GM18505 (cell line): ENCODE data around the gene LRMDA.

ENCODE experiments used
- ATAC-seq: cut with Tn5 transposase; IDR thresholded peaks from one replicate; pipeline ENCODE4 v1.9.1; 2021; ENCODE audit not compliant: unreplicated experiment
- POLR2A ChIP-seq: IDR thresholded peaks from 4 replicates; pipeline ENCODE4 v1.6.1; 2011; ENCODE audit warnings: borderline replicate concordance; ENCODE audit not compliant: insufficient read depth, insufficient read length; ENCODE audit errors: extremely low read depth

The LRMDA gene

DNA sequence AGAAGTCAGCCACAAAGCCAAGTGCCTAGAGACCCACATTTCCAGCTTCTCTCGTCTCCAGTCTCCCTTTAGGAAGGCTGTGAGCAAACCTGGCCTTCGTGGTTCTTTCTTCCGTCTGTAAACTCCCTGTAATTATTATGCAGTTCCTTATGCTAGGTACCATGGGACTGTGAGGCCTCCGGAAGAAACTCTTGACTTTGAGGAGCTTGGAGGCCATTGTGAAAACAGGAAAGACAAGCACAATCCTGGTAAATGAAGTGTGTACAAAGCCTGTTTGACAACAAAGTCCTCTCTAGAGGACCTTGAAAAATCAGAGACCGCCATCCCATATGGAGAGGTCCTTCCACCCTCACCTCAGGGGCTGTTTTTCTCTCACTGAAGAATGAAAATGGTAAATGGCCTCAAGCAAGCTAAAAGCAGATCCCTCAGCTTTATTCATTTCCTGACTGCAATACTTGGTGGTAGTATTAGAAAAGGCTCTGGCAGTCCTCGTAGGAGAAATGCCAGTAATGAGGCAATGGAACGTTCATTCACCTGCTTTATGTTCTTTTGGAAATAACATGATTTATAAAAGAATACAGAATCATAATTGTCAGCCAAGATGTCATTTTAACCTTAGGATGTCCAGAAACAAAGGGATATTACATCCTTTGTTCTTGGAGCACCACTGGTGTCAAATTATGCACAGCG, 926.4 kb downstream of the LRMDA start:
- TF ChIP-seq POLR2A = no peak
- ATAC-seq = no peak

DNA sequence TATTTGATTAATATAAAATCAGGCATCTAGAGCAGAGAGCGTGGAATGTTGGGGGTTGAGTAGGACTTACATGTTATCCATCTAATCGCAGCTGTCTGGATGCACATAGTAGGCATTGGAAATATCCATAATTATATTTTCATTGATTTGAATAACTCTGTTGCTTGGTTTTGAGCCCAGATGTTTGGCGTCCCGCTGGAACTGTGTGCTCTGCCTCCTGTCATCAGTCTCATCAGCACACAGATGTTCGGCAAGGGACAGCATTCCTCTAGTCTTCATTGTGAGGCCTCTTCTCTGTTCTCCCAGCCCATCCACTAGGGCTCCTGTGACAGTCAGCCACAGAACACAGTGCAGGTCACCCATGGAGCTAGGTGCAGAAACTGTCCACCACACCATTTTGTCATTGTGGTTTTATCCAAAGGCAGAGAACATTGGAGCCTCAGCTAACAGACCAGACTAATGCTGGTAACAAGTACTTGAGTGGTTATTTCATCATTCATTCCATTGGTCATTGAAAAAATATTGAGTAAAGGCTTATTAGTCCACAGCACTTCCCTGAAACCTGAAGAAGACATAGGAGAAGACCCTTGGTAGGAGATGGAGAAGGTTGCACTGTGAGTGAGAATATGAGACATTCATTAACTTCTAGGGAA, 927.4 kb downstream of the LRMDA start:
- no peak for ATAC-seq
- no peak for TF ChIP-seq POLR2A

DNA sequence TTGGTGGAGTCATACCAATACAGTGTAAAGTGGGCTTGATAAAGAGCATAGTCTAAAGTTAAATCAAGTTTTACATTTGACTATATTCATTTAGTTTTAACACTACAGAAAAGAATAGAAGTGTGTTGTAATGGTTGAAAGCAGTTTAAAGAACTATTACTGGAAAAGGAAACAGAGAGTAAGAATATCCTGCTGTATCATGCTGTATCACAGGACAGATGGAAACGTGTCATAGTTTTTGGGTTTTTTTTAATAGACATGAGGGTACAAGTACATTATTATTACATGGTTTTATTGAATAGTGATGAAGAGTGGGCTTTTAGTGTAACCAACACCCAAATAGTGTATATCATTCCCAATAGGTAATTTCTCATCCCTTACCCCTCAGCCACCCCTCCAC, 944.3 kb downstream of the LRMDA start:
- no peak for ATAC-seq
- no peak for TF ChIP-seq POLR2A

DNA sequence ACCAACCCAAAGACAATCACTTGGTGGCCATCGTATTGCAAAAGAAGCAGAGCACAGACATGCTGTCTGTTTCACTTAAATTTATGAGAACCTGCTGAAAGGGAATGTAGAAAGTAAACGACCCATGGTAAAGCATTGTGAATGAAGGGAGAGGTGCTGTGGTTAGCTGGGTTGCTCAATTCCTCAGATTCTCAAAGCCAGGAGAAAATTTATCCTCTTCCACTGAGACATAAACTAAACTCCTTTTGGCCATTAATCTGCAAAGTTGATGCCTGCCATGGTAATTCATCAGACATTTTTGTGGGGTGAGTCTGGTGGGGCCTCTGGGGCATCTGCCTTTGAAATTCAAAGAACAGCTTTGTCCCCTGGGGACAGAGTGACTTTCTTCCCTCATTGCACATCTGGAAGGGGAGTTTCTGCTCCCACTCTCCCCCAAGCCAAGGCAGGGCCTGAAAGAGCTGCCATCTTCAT, 951.0 kb downstream of the LRMDA start:
- no peak for TF ChIP-seq POLR2A
- ATAC-seq = no peak

DNA sequence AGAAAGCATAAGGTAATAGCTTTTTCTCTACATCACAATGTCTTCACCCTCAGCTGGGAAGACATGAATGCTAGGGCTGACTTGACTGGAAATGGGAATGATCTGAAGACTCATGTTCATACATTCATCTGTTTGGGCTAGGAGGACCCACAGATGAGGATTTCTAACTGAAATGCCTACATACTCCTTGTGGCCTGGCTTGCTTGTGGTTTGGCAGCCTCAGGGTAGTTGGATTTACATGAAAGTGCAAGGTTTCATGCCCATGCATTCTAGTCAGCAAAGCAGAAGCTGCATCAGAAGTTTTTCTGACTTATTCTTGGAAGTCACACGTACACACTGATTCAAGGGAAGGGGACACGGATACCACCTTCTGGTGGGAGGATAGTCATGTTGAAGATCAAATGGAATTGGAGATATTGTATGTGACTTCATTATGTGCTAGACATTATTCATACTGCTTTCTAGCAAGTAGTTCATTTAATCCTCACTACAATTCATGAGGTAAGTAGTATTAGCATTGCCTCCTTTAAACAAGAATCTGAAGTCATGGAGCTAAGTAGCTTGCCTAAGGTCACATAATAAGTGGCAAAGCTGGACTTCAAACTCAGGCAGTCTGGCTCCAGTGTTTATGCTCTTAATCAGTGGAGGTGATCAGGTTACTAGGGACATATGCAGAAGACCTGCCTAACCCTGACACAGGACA, 957.0 kb downstream of the LRMDA start:
- no peak for TF ChIP-seq POLR2A
- ATAC-seq = no peak

DNA sequence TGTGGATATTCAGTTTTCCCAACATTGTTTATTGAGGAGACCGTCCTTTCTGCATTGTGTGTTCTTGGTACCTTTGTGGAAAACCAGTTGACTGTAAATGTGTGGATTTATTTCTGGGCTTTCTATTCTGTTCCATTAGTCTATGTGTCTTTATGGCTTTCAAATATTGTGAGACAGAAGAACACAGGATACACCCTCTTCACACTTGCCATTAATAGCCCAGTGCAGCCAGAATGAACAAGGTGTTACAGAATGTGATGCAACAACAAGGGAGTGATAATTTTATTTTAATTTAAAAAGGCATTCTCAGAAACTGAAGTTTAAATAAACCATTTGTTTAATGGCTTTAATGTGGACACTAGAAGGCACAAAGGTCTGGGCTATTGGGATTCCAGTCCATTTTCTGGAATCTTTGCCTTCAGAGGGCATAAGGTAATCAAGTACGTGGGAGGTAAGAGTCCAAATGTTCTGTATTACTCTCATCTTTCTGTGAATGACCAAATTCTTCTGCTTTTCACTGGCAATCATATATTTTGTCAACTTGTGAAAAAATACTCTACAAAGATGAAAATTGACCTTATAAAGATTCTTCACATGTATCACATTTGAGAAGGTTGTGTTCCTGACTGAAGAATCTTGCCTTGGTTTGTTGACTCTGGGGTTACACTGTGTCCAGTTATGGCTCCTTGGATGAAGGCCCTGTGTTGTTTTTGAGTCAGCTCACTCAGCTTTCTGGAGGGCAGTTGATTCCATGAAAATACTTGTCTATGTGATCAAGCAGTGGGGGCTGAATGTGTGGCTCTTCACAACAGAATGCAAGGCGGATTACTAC, 962.7 kb downstream of the LRMDA start:
- no peak for TF ChIP-seq POLR2A
- ATAC-seq = no peak

DNA sequence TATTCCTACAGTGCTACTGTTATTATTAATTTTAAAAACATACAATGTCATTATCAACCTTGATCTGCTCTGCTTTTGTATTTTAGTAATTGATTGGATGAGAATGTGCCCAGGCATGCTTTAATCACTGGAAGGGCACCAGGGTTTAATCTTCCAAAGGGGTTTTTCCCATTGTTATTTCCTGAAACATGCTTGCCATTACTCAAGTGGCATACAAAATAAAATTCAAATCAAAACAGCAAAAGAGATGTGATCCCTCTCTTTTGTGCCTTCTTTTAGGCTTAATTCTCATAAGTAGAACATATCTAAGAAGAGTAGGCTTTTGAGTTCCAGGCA, 963.3 kb downstream of the LRMDA start:
- TF ChIP-seq POLR2A = no peak
- ATAC-seq = no peak

DNA sequence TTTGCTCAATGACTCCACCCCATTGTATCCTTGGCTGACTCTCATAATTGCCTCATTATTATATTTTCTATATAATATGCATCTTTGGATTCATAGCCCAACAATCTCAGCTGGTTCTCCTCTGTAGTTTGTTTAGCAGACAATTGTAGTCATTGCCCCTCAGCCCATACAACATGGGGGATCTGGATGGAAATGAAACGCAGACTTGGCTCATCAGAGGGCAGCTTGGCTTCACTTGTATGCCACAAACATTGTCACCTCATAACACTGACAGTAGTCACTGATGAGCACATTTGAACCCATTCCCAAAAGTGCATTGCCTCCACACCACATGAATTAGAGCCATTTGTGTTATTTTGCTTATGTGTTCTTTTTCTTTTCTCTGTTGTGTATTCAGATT, 963.8 kb downstream of the LRMDA start:
- no peak for ATAC-seq
- no peak for TF ChIP-seq POLR2A

DNA sequence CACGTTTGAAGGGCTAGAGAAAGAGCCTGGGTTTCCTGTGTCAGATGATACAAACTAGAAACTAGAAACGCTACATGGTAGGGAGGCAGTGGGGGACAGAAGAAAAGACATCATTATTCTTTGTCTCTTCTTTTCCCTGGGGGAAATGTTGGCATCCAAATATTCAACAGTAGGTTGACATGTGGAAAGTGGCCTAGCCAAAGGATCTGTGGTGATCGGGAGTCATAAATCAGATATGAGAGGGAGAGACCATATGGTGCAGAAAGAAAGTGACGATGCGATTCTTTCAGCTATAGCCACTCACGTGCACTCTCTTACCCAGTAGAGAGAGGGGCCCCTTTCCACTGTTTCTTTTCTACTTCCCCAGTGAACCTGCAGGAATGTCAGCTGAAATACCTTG, 964.7 kb downstream of the LRMDA start:
- no peak for ATAC-seq
- no peak for TF ChIP-seq POLR2A

DNA sequence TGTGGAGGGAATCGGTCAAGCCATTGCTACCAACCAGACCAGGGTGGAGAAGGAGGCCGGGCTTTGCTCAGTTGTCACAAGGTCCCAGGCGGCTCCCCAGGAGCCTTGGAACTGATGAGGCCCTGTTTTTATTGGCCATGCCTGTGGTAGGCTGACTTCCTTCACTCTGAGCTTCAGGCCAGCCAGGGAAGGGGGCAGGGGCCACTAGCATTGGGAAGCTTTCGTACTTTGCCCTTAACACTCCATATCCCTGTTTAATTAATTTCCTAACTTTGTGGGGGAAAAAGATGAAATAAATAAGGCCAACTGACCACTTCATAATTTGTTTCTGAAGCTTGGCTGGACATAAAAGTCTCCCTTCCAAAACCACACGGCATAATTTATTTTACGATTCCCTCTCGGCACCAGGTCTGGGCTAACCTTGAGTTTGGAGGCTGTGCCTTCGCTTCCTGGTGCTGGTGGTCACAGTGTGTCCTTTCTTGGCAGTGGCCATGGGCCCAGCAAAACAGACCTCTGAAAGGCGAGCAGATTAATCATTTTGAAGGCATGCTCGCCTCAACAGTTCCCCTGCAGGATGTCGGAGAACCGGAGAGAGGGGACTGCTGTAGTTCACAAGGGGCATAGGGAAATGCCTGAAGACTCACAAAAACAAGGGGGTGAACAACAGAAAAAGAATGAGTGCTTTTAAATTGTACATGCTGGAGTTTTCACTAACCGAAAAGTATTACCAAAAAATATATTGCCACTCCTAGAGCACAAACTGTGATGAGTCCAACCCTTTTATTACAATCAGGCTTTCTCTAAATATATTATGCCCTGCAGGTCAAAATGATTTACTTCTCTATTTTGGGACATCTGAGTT, 966.0 kb downstream of the LRMDA start:
- ATAC-seq = no peak
- no peak for TF ChIP-seq POLR2A

DNA sequence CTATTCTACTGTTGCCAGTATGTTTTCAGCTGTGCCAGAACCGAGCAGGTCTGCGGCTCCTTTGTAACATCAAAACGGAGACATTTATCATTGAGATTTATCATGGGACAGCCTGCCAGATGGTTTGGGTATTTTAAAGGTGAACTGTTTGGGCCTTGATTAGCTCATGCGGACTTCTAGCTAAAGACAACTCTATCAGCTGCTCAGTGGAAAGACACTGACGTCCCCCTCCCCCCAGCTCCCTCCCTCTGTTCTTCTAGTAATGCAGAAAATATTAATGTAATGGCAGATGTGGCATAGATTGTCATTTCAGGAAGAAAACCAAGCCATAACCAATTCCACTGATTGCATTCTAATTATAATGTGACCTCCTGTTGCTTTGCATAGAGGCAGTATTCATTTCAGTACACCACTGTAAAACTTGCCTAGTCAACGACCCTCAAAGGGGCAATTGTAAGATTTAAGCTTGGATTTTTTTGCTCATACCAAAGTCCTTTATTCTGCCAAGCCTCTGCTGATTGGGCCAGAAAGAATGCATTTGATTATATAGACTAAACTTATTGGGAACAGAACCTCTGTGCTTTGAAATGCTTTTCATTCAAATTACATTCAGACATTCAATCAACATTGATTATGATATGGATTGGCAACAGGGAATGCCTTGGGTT, 966.8 kb downstream of the LRMDA start:
- ATAC-seq = no peak
- TF ChIP-seq POLR2A = no peak

DNA sequence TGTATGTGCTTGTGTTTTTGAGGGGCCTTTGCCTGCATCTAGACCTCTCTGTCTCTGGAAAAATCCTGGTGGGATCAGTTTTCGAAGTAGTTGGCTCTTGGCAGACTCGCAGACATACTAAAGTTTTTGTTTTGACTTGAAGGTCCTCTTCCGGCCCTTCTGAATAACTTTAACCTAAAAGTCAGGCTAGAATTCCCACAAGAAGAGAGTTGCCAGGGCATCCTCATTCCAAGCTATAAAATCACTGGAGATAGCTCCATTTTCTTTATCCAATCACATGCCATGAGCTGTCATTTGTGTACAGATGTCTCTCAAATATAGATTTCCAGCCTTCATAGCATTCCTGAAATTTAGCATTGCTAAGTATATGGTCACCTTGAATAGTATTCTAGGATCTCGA, 967.8 kb downstream of the LRMDA start:
- ATAC-seq = no peak
- no peak for TF ChIP-seq POLR2A
